Nephron progenitor cell (in vitro differentiated cells): ENCODE data around the gene ANP32A.

ENCODE experiments used
- DNase-seq: peaks from one replicate; pipeline ENCODE4 v3.0.0; 2021
- H3K27ac Mint-ChIP-seq: 2 replicates; pipeline ENCODE4 v1.8.0; 2021; ENCODE audit warnings: mild to moderate bottlenecking, moderate library complexity, mixed read lengths
- H3K27me3 Mint-ChIP-seq: 2 replicates; pipeline ENCODE4 v1.8.0; 2021; ENCODE audit warnings: mild to moderate bottlenecking, low read depth, mixed read lengths; ENCODE audit not compliant: poor library complexity
- H3K36me3 Mint-ChIP-seq: 2 replicates; pipeline ENCODE4 v1.8.0; 2021; ENCODE audit warnings: low read depth, mixed read lengths
- H3K4me1 Mint-ChIP-seq: 2 replicates; pipeline ENCODE4 v1.8.0; 2021; ENCODE audit warnings: mixed read lengths
- H3K4me3 Mint-ChIP-seq: 2 replicates; pipeline ENCODE4 v1.8.0; 2021; ENCODE audit warnings: mild to moderate bottlenecking, moderate library complexity, mixed read lengths
- H3K9me3 Mint-ChIP-seq: 2 replicates; pipeline ENCODE4 v1.8.0; 2021; ENCODE audit warnings: mild to moderate bottlenecking, moderate library complexity, mixed read lengths
- CTCF ChIP-seq: fragments of 200-600 bp; sonication (generic); IDR thresholded peaks from 2 replicates; pipeline ENCODE4 v1.5.0; 2021; ENCODE audit warnings: antibody characterized with exemption

Gene ANP32A

GRCh38 chr15:68778876-68779275, 41.8 kb downstream of the ANP32A start:
- Mint-ChIP-seq H3K27ac (peak overlapping the region; percentile 42), H3K4me3 (no peak overlapping the region), H3K9me3 (peaks cover 6% of the 10 kb centered on the region), H3K36me3 (peaks cover 64% of the 10 kb centered on the region), H3K27me3 (peaks cover 3% of the 10 kb centered on the region), H3K4me1 (peaks cover 10% of the 10 kb centered on the region)
- TF ChIP-seq CTCF = no peak
- no peak for DNase-seq

GRCh38 chr15:68776477-68777270, 44.0 kb downstream of the ANP32A start:
- TF ChIP-seq CTCF = no peak
- Mint-ChIP-seq H3K4me3 (no peak overlapping the region), H3K27ac (peak overlapping the region; percentile 24), H3K27me3 (peaks cover 3% of the 10 kb centered on the region), H3K9me3 (peaks cover 6% of the 10 kb centered on the region), H3K4me1 (peaks cover 9% of the 10 kb centered on the region), H3K36me3 (peaks cover 42% of the 10 kb centered on the region)
- no peak for DNase-seq

GRCh38 chr15:68775671-68776476, 44.8 kb downstream of the ANP32A start:
- Mint-ChIP-seq H3K36me3 (peaks cover 39% of the 10 kb centered on the region), H3K27me3 (peaks cover 3% of the 10 kb centered on the region), H3K4me1 (peaks cover 13% of the 10 kb centered on the region), H3K9me3 (peaks cover 6% of the 10 kb centered on the region), H3K27ac (peak overlapping the region; percentile 66), H3K4me3 (no peak overlapping the region)
- no peak for TF ChIP-seq CTCF
- DNase-seq = no peak

GRCh38 chr15:68775236-68775577, 45.5 kb downstream of the ANP32A start:
- peaks cover 32% of the 10 kb centered on the region for H3K36me3 Mint-ChIP-seq
- no peak overlapping the region for H3K27ac Mint-ChIP-seq
- no peak for DNase-seq
- H3K27me3 Mint-ChIP-seq = peaks cover 3% of the 10 kb centered on the region
- peaks cover 13% of the 10 kb centered on the region for H3K4me1 Mint-ChIP-seq
- no peak for TF ChIP-seq CTCF
- no peak overlapping the region for H3K4me3 Mint-ChIP-seq
- peaks cover 6% of the 10 kb centered on the region for H3K9me3 Mint-ChIP-seq

GRCh38 chr15:68774521-68775235, 46.0 kb downstream of the ANP32A start:
- peaks cover 3% of the 10 kb centered on the region for H3K27me3 Mint-ChIP-seq
- H3K4me1 Mint-ChIP-seq = peaks cover 13% of the 10 kb centered on the region
- no peak for DNase-seq
- no peak overlapping the region for H3K27ac Mint-ChIP-seq
- H3K36me3 Mint-ChIP-seq = peaks cover 27% of the 10 kb centered on the region
- no peak overlapping the region for H3K4me3 Mint-ChIP-seq
- TF ChIP-seq CTCF = no peak
- peaks cover 6% of the 10 kb centered on the region for H3K9me3 Mint-ChIP-seq
